Amygdala (tissue), 56 donors: ENCODE measurements around the gene ADCK2.
A peak's percentile ranks its signal among the peaks of the same experiment; 100 is the strongest.
"Not testable (repeated sequence)": the region's sequence is repeated elsewhere in the genome, so short reads cannot be mapped to it uniquely, and the experiment has no call there.

Experiments used
- DNase-seq, 56 donors: peaks; one replicate each; lab custom pipeline; 2025; lab: John Stamatoyannopoulos, UW

ADCK2 gene

DNA sequence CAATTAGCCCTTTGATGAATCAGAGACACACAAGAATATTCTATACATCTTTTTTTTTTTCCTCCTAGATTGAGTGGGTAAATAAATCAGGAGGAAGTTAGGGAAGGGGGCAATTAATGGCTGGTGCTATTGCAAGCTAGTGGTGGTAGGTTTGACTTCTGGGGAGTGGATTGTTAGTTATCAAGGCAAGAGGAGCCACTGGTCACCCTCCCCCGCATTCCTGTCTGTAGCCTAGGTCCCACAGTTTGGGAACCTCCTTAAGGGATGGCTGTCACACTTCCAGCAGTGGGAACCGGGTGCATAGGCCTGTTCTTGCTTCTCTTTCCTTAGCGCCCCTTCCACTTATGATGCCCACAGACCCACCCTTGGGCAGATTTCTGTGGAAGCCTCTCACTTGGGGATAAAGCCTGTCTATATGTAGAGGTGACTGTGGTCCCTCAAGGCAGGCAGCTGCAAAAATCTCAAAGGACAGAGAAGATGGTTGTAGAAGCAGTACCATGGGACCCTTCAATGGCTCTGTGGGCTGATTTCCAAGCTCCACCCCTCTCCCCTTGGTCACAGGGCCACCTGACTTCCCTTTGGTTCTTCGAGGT, 2.3 kb upstream of the ADCK2 start:
- DNase-seq: no peak

DNA sequence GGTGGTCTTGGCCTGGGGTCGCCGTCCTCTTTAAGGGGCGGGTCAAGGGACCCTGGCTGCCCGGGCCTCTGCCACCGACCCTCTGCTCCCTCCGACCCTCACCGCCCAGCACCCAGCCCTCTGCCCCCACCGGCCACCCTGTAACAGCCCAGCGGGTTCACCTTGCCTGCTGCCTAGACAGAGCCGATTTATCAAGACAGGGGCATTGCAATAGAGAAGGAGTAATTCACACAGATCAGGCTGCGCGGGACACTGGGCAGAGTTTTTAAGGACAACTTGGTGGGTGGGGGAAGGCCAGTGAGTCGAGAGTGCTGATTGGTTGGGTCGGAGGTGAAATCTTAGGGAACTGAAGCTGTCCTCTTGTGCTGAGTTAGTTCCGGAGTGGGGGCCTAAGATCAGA, 779 bp upstream of the ADCK2 start:
- peak in 1 of 56 donors; percentile 3 for DNase-seq

DNA sequence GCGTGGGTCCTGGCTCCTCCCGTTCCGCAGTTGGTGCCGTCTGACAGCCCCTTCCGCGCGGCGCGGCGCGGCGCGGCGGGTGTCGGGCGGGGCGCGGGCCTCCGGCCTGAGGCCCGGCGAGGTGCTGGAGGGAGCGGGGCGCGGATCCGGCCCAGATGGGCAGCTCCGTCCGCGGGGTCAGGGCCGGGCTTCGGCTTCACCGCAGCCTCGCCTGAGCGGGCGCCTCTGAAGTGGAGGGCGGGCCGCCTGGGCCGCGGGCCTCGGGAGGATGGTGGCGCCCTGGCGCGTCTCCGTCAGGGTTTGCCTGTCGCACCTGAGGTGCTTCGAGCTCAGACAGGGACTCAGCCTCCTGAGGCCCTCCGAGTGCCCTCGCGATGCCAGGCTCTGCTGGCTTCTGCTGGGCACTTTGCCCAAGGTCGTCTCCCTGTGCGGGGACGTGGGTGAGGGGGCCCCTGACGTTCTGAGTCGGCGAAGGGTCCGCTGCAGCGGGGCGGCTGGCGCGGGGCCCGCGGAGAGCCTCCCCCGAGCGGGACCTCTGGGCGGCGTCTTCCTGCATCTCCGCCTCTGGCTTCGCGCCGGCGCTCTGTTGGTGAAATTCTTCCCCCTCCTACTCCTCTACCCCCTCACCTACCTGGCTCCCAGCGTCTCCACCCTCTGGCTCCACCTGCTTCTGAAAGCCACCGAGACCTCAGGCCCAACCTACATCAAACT, 473 bp downstream of the ADCK2 start:
- DNase-seq: peak in 28 of 56 donors; percentile 19 to 69 (median 48)

DNA sequence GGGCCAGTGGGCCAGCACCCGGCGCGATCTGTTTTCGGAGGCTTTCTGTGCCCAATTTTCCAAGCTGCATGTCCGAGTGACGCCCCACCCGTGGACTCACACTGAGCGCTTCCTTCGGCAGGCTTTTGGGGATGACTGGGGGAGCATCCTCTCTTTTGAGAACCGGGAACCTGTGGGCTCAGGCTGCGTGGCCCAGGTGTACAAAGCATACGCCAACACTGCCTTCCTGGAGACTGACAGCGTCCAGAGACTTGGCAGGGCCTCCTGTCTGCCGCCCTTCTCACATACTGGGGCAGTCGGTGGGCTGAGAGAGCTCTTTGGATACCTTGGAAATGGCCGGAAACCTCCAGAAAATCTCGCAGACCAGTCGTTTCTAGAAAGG, 1.0 kb downstream of the ADCK2 start:
- peak in 4 of 56 donors; percentile 44 to 59 (median 52) for DNase-seq

DNA sequence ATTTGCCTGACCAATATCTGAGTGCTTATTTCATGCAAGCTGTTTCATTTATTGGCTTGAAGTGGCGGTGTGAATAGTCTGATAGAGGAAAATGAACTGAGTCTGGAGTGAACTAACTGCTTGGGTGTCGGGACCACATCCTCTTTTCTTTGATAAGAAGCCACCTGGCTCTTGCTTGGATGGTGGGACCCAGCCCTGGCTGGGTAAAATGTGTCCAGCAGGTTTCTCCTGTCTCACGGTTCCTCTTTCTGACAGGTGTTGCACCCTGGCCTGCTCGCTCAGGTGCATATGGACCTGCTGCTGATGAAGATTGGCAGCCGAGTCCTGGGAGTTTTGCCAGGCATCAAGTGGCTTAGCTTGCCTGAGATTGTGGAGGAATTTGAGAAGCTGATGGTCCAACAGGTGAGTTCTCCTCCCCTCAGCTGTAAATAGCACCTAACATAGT, 1.6 kb downstream of the ADCK2 start:
- no peak for DNase-seq

DNA sequence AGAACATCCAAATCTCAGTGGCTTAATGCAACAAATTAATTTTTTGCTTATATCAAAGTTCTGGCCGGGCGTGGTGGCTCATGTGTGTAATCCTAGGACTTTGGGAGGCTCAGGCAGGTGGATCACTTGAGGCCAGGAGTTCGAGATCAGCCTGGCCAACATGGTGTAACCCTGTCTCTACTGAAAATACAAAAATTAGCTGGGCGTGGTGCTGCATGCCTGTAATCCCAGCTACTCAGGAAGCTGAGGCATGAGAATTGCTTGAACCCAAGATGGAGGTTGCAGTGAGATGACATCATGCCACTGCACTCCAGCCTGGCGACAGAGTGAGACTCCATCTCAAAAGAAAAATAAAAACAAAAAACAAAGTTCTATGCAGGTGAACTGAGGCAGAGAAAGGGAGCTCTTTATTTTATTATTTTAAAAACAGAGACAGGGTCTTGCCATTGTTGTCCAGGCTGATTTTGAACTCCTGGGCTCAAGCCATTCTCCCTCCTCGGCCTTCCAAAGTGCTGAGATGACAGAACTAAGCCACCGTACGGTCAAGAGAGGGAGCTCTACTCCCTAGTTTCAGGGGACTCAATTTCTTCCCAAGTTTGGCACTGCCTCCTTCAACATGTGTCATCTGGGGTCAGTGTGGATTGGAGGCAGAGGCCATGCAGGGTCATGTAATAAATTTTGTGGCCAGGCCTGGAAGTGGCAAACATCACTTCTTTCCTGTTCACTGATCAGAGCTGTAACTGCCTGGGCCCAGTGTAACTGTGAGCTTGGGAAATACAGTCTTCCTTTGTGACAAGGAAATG, 2.4 kb downstream of the ADCK2 start:
- DNase-seq: peak in 28 of 56 donors; percentile 10 to 58 (median 33)

DNA sequence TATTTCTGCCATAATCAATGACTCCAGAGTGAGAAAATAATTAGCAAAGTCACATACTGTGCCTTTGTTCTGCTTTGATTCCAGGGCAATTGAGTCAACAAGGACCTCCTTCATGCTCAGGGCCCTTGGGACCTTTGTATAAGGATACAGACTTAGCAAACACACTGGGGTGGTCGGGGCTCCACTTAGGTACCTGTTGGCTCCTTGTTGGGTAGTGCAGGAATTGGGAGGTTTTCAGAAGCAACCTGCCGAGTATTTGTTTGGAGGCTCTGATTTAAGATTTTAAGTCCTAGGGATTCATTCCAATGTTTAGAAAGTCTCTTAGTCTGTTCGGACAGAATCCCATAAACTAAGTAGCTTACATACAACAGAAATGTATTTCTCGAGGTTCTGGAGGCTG, 3.0 kb downstream of the ADCK2 start:
- no peak for DNase-seq

DNA sequence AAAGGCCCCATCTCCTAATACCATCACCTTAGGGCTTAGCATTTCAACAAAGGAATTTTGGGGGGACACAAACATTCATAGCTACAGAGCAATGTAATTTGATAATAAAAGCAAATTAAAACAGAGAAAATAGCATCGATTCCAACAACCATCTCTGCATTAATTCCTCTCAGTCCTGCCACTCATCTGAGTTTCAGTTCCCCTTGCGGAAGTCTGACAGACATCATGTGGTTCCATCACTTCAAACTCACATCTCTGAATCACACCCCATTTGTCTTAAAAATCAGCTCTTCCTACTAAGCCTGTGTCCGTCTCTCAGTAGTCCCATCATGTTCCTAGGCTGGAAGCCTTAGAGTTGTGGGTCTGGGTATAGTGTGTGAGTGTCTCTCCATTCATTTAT, 3.6 kb downstream of the ADCK2 start:
- DNase-seq: peak in 1 of 56 donors; percentile 33

DNA sequence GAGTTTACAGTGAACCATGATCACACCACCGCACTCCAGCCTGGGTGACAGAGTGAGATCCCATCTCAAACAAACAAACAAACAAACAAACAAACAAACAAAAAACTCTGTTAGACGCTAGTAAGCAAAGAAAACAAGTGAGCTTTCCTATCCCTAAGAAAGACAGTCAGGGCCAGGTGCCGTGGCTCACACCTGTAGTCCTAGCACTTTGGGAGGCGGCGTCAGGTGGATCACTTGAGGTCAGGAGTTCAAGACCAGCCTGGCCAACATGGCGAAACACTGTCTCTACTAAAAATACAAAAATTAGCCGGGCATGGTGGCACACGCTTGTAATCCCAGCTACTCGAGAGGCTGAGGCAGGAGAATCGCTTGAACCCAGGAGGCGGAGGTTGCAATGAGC, 4.2 kb downstream of the ADCK2 start:
- DNase-seq: not testable (repeated sequence)

DNA sequence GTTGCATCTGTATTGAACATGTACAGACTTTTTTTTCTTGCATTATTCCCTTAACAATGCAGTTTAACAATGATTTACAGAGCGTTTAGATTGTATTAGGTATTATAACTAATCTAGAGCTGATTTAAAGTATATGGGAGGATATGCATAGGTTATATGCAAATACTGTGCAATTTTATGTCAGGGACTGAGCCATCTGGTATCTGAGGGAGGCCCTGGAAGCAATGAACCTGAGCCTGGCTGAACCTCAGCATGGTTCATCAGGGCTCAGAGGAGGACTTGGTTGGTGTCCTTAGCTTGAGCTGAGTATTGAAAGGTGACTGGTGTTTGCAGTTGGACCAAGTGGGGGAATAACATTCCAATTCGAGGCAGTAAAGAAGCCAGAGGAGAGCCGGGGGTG, 4.8 kb downstream of the ADCK2 start:
- no peak for DNase-seq

DNA sequence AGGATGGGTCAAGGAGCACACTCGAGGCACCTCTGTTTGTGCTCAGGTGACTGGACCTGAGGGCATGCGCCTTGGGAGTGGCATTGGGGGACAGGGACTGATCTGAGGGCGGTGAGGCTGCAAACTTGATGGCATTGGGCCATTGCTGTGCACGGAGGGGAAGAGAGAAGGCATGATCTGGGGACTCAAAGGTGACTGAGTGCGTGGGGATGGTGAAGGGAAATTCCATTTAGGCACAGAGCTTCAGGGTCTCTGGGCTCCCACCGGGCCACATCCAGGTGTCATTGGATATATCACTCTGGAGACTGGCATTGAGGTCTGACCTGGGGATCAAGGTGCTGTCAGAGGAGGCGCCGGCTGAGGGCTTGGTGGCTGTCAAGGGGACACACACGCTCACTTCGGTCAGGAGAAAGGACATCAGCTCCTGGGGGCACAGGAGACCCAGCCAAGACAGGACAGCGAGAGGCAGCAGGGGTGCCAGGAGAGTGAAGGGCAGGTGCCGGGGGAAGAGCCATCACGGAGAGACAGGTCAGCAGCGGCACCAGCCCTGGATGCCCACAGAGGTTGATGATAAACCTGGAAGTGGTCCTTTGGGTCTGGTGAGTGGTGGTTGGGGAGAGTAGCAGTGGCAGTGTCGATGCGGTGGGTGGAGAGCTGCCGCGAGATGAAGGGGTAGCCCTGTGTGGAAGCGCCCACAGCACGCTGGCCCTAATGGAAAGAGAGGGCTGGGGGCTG, 5.5 kb downstream of the ADCK2 start:
- no peak for DNase-seq

DNA sequence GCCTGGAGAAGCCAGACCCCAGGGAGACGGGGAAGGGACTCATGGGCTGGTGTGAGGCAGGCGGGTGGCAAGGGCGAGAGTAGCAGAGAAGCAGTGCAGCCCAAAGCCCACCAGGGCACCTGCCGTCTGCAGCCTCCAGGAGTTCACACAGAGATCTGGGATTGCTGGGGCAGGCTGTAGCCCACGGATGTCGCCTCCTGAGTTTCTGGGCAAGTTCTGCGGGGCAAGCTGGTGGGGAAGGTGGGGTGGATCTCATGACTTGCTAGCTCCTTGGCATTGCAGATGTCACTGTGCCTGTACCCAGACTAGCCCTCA, 6.0 kb downstream of the ADCK2 start:
- DNase-seq: no peak

DNA sequence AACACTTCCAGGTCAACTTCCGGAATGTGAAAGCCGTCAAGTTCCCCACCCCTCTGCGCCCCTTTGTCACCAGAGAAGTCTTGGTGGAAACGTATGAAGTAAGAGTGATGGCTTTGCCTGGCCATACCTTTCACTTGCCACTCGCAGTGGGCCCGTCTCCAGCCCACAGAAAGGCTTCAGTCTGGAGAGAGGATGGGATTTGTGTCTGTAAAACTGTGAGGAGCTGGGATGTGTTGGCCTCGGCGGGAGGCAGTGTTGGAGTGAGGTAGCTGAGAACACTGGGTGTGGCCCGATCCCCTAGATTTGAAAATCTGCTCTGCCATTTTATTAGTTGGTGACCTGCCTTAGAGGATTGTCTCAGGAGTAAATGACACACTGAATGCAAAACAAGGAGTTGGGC, 6.4 kb downstream of the ADCK2 start:
- no peak for DNase-seq

DNA sequence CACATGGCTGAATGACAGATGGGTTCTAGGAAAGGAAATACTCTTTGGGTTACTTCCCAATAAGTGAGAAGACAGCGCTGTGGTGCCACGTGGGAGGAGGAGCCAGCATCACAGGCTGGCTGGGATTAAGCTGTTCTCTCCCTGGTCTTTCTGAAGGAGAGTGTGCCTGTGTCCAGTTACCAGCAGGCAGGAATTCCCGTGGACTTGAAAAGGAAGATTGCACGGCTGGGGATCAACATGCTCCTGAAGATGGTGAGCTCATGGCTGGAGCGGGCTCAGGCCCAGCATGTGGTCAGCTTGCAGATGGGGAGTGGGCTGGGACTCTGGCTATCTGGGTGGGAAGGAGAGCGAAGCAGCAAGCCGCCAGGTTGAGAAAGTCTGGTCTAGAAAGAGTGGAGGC, 8.1 kb downstream of the ADCK2 start:
- DNase-seq: no peak

DNA sequence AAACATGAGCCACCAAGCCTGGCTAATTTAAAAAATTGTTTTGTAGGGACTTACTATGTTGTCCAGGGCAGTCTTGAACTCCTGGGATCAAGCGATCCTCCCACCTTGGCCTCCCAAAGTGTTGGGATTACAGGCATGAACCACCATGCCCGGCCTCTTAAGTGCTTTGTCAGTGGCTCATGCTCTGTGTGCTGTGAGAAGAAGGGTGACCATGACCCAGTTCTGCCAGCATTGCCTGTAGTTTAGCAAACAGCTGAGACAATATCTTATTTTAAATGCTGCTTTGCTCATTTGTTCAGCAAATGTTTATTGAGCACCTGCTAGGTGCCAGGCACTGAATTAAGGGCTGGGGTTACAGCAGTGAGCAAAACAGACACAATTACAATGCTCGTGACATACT, 9.0 kb downstream of the ADCK2 start:
- no peak for DNase-seq

DNA sequence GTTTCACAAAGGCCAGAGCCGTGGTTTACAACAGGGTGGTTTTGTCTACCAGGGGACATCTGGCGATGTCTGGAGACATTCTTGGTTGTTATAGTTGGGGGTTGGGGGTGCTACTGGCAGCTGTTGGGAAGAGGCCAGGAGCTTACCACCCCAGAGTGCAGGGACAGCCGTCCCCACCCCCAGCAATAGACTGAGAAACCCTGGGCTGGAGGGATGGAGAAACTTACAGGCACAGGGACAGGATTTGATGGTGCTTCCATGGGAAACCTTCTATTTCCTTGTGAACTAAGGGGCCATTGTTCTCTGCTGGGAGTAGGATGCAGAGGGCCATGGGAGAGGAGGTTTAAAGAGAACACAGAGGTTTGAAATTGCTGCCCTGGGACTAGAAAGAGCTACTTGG, 10.9 kb downstream of the ADCK2 start:
- DNase-seq: peak in 18 of 56 donors; percentile 12 to 62 (median 20)

DNA sequence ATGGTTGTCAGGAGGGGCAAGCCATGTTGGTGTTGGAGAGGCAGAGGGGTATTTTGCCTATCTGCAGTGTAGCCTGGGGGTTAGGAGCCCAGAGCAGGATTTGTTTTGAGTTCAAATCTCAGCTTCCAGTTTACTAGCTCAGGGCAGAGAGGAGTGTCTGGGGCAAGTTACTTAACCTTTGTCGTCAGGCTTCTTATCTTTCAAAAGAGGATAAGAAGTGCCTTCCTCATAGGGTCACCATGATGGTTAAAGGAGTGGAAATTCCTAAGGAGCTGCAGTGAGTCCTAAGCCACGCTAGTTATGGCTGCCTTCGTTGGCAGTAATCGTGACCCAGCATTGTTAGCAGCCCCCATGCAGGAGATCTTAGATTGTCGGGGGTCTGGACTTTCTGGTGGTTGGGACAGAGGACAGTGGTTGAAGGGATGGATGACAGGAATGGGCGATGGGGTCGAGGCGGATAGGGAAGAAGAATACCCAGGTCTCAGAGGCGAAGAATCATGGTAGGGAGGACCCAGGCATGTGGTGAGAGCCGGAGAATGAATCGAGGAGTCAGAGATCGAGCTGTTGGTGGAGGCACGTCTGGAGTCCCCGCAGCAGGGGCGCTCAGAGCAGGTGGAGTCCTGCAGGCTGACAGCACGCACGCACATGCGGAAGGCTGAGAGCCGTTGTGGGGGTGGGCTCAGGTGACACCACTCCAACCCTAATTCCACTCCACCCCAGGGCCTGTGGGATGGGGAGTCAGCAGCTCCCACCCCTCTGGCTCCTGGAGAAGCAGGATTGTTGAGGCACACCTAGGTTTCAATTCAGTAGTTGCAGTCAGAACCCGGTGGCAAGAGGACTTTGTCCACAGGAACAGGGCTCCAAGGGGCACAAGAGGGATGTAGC, 11.6 kb downstream of the ADCK2 start:
- no peak for DNase-seq

DNA sequence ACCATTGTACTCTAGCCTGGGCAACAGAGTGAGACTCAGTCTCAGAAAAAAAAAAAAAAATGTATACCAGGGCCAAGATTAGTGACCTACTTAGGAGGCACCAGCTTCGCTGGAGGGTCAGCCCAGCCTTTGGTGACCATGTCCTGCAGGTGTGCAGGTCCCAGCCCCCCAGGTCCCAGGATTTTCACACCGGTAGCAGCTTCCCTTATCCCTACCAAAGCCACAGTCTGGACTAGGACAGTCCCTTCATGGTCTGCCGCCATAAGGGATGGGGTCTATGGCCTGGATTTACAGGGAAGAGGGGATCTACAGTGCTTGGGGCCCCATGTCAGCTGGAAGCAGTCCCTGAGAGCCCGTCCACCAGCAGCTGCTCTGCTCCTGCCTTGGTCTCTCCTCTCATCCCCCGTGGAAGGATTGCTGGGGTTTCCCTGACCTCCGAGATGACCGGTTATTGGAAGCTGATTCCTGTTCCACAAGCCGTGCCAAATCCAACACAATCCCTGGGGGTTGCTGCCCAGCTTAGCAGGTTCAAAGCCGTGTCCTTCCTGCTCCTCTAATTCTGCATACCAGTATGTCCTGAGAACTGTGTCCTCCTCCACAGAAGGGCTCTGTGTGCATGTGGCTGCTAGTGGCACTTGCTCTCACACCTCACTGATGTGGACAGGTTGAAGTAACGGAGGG, 12.8 kb downstream of the ADCK2 start:
- DNase-seq: no peak

DNA sequence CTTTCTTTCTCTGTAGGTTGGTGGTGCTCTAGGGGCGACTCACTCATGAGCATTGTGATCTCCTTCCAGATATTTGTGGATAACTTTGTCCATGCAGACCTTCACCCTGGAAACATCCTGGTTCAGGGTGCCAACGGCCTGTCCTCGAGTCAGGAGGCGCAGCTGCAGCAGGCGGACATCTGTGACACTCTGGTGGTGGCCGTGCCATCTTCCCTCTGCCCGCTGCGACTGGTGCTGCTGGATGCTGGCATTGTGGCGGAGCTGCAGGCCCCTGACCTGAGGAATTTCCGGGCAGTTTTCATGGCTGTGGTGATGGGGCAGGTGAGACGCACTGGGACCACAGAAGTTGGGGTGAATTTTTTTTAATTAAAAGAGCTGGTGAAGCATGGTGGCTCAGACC, 14.2 kb downstream of the ADCK2 start:
- no peak for DNase-seq

DNA sequence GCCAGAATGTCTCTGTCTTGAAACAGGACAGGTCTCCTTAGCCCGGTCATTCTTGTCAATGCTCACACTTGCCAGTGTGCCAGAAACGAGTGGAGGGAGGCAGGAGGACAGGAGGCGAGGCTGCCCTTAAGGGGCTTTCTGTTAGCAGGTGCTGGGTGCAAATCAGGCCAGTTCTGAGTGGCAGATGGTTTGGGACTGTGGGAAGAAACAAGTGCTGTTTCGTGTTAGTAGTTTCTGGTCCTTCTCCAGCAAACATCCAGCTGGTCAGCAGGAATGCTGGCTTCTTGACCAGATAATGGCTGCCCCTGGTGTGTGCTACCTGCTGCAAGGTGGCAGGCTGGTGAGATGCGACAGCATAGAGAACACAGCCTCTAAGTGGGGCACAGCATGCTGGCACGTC, 15.6 kb downstream of the ADCK2 start:
- no peak for DNase-seq
